D721Med (cell line): ENCODE data around the gene ZSWIM1.

Experiments used
- DNase-seq: peaks from one replicate; pipeline ENCODE4 v3.0.0; 2011; ENCODE audit warnings: low spot score; ENCODE audit not compliant: insufficient read length
- FAIRE-seq: peaks from 2 replicates; lab custom pipeline; 2011; peaks lifted over from hg19 to GRCh38; lab: Jason Lieb, UNC
- TF ChIP-seq, protein P1 (sequence below): IDR thresholded peaks from 2 replicates; pipeline ENCODE4 v1.5.1; 2012; ENCODE audit warnings: mild to moderate bottlenecking, control low read depth; ENCODE audit not compliant: insufficient read depth; ENCODE audit errors: missing control alignments

The ZSWIM1 gene

DNA sequence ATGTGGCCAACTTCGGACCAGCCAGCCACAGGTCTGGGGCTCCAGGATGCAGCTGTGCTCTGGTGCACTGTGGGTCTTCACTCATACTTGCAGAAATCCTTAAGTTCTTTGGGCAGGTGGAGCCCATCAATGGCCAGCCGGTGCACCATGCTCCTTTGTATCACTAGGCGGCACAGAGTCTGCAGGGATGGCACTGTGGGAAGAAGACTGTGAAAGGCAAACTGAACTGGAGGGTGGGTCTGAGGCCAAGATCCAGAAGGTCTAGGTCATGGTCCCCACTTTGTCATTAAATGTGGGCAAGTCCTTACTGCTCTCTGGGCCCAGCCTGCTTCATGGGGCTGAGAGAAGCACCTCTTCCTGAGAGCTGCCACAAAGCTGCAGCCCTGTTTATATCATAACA is 7.7 kb downstream of the ZSWIM1 start:
- TF ChIP-seq, protein P1, sequence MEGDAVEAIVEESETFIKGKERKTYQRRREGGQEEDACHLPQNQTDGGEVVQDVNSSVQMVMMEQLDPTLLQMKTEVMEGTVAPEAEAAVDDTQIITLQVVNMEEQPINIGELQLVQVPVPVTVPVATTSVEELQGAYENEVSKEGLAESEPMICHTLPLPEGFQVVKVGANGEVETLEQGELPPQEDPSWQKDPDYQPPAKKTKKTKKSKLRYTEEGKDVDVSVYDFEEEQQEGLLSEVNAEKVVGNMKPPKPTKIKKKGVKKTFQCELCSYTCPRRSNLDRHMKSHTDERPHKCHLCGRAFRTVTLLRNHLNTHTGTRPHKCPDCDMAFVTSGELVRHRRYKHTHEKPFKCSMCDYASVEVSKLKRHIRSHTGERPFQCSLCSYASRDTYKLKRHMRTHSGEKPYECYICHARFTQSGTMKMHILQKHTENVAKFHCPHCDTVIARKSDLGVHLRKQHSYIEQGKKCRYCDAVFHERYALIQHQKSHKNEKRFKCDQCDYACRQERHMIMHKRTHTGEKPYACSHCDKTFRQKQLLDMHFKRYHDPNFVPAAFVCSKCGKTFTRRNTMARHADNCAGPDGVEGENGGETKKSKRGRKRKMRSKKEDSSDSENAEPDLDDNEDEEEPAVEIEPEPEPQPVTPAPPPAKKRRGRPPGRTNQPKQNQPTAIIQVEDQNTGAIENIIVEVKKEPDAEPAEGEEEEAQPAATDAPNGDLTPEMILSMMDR: no peak
- DNase-seq (no peak), FAIRE-seq (no peak)

- no peak for FAIRE-seq
- TF ChIP-seq, protein P1: peak; percentile 67
- peak; percentile 85 for DNase-seq
These were observed 9.3 kb downstream of the ZSWIM1 start for GRCh38 chr20:45890077-45890984.

DNA sequence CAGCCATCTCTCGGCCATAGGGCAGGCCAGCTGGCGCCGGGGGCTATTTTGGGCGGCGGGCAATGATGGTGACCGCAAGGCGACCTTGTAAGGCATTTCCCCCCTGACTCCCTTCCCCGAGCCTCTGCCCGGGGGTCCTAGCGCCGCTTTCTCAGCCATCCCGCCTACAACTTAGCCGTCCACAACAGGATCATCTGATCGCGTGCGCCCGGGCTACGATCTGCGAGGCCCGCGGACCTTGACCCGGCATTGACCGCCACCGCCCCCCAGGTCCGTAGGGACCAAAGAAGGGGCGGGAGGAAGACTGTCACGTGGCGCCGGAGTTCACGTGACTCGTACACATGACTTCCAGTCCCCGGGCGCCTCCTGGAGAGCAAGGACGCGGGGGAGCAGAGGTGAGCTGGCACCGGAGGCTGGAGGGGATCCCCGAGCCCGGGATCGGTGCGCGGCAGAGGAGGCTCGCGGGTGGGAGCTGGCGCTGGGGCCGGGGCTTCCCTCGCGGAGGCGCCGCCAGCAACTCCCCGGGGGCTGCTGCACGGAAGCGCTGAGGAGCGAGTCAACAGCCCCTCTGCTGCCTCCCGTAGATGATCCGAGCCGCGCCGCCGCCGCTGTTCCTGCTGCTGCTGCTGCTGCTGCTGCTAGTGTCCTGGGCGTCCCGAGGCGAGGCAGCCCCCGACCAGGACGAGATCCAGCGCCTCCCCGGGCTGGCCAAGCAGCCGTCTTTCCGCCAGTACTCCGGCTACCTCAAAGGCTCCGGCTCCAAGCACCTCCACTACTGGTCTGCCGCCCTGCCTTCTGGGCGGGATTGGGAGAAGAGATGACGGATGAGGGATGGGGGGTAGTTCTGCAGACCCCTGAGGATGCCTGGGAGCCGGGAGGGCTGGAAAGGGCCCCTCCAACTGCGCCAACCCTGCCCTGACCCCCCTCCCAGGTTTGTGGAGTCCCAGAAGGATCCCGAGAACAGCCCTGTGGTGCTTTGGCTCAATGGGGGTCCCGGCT is 10.3 kb downstream of the ZSWIM1 start, which contains the start of the genes CTSA and NEURL2:
Gene CTSA, plus strand, starts transcription at position 351 of the 999 bp plus-strand sequence. Its CDS starts 234 bp downstream, at position 585.
Gene NEURL2, minus strand, starts transcription at position 224 of the 999 bp plus-strand sequence. Its CDS starts 217 bp downstream, at position 7.
- FAIRE-seq (no peak), DNase-seq (peak; percentile 99)
- TF ChIP-seq, protein P1: peak; percentile 2

GRCh38 chr20:45892049-45892825 is 11.2 kb downstream of the ZSWIM1 start:
- DNase-seq: no peak
- no peak for FAIRE-seq
- TF ChIP-seq, protein P1: no peak

- FAIRE-seq: no peak
- TF ChIP-seq, protein P1: no peak
- no peak for DNase-seq
These were observed 11.9 kb downstream of the ZSWIM1 start for GRCh38 chr20:45892828-45893500.

DNA sequence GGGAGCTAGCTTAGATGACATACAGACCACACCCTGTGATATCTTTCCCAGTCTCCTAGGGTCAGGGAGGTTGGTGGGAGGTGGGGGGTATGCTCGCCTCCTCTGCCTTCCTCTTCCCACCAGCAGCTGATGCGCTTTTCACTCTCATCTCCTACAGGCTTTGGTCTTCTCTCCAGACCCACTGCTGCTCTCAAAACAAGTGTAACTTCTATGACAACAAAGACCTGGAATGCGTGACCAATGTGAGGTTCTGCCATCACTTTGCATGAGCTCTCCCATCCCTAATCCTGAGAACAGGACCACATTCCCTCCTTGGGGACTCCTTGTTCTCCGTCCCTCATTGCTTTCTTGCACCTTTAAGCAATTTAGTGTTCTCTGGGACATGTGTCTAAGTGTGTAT is 12.8 kb downstream of the ZSWIM1 start:
- FAIRE-seq (no peak), DNase-seq (no peak)
- TF ChIP-seq, protein P1: no peak
